Measurements from ENCODE around the gene C16orf78.

The C16orf78 gene

DNA sequence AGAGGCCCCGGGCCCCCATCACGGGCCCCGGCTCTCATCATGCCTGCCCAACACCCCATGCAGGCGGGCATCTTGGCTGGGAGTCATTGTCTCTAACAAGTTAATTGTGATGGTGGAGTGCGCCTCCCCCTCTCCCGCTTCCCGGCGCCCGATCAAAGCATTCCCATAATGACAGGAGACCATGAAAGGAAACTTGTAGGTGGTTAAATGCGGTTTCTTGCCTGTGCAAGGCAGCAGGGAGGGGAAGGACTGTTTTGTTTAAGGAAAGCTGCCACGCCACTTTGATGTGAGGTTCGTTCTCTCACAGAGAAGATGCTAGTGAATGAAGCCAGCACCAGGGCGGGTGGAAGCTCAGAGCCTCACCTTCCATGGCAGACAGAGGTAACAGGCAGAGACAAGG, 45.4 kb downstream of the C16orf78 start:
- TF ChIP-seq, protein P1, sequence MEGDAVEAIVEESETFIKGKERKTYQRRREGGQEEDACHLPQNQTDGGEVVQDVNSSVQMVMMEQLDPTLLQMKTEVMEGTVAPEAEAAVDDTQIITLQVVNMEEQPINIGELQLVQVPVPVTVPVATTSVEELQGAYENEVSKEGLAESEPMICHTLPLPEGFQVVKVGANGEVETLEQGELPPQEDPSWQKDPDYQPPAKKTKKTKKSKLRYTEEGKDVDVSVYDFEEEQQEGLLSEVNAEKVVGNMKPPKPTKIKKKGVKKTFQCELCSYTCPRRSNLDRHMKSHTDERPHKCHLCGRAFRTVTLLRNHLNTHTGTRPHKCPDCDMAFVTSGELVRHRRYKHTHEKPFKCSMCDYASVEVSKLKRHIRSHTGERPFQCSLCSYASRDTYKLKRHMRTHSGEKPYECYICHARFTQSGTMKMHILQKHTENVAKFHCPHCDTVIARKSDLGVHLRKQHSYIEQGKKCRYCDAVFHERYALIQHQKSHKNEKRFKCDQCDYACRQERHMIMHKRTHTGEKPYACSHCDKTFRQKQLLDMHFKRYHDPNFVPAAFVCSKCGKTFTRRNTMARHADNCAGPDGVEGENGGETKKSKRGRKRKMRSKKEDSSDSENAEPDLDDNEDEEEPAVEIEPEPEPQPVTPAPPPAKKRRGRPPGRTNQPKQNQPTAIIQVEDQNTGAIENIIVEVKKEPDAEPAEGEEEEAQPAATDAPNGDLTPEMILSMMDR (IDR thresholded peaks at IDR 0.05; ENCODE audit: control insufficient read depth, insufficient read depth, low read depth, low read length, missing control alignments), result no peak
- no peak for DNase-seq (ENCODE audit: low read depth)
- H3K4me3 ChIP-seq (ENCODE audit: control insufficient read depth, low read depth, low read length), result no peak overlapping the region

DNA sequence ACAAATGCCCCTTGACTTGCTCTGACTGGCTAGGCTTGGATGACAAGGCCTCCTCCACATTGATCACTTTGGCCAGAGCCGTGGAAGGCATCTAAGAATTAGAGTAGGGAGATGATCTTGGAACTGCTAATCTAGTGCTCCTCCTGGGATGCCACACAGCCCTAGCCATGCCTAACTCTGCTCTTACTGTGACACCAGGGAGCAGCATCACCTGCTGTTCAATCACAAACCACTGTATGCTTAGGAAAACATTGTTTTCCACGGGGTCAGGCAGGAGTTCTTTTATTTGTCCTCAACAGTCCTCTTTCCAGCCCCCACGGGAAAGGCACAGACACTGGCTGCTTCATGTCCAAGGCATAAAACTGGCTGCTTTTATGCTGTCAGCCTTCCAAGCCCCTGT, 46.3 kb downstream of the C16orf78 start:
- H3K4me3 ChIP-seq (ENCODE audit: control insufficient read depth, low read depth, low read length), result no peak overlapping the region
- DNase-seq (ENCODE audit: low read depth), result no peak
- TF ChIP-seq, protein P1 (IDR thresholded peaks at IDR 0.05; ENCODE audit: control insufficient read depth, insufficient read depth, low read depth, low read length, missing control alignments), result no peak

DNA sequence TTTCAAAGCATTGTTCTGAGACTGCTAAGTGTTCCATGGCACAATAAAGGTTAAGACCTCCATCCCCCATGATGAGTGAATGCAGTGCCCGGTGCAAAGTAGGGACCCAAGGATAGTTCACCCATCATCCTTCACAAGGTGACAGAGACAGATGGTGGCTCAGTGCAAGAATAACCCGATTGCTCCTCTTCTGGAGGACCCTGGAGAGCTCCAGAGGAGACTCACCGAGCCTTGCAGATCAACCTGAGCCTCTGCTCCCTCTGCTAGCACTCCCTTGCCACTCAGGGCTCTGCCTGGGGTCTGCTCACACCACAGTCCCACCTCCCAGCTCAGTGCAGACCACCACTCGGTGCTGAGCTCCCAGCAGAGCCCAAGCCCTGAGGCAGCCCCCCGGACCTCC, 49.3 kb downstream of the C16orf78 start:
- TF ChIP-seq, protein P1 (IDR thresholded peaks at IDR 0.05; ENCODE audit: control insufficient read depth, insufficient read depth, low read depth, low read length, missing control alignments), result no peak
- no peak for DNase-seq (ENCODE audit: low read depth)
- H3K4me3 ChIP-seq (ENCODE audit: control insufficient read depth, low read depth, low read length), result no peak overlapping the region

DNA sequence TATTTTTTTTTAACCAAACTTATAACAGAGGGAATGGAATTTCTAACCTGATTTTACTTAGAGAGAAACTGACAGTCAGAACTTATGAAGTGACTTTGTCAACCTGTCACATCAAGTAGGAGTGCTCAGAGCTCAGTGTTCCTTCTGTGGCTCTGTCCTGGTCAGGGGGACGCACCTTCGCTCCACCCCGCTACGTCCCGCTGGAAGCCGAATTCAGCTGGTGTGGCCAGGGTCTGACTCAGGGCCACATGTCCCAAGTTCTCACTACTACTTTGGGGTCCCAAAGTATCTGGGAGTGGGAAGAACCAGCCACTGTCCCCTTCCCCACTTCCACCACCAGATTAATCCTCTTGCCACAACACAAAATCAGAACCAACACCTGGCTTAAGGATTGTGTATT, 51.4 kb downstream of the C16orf78 start:
- TF ChIP-seq, protein P1 (IDR thresholded peaks at IDR 0.05; ENCODE audit: control insufficient read depth, insufficient read depth, low read depth, low read length, missing control alignments), result no peak
- no peak overlapping the region for H3K4me3 ChIP-seq (ENCODE audit: control insufficient read depth, low read depth, low read length)
- DNase-seq (ENCODE audit: low read depth), result no peak

DNA sequence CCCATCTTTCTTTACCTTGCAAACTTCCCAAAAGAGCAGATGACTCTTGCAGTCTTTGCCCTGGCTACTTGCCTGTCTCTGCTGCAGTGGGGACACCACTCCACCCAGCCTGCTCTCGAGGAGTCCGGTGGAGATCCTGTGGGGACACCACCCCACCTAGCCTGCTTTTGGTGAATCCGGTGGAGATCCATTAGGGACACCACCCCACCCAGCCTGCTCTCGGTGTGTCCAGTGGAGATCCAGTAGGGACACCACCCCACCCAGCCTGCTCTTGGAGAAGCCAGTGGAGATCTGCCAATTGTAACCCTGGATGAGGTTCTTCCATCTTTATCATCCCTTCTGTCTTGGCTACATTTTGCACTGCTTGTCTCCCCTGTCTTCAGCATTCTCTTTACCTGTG, 54.2 kb downstream of the C16orf78 start:
- H3K4me3 ChIP-seq (ENCODE audit: control insufficient read depth, low read depth, low read length), result no peak overlapping the region
- TF ChIP-seq, protein P1 (IDR thresholded peaks at IDR 0.05; ENCODE audit: control insufficient read depth, insufficient read depth, low read depth, low read length, missing control alignments), result no peak
- DNase-seq (ENCODE audit: low read depth), result no peak

DNA sequence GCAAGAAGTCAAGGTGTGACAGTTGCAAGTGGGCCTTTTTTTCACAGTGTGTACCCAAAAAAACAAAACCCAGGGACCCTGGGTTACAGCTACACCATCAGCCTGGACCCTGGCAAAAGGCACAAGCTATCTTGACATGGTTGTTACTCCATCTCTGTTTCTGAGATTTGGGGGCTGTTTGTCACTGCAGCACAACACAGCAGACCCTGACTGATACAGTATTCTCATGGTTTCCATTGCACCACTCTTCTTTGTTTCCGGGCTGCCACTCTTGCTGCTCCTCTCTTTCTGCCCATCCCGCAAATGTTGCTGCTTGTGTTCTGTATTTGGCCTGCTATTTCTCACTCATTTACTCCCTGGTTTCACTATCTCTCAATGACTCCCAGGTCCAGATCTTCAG, 55.2 kb downstream of the C16orf78 start:
- H3K4me3 ChIP-seq (ENCODE audit: control insufficient read depth, low read depth, low read length), result no peak overlapping the region
- DNase-seq (ENCODE audit: low read depth), result no peak
- TF ChIP-seq, protein P1 (IDR thresholded peaks at IDR 0.05; ENCODE audit: control insufficient read depth, insufficient read depth, low read depth, low read length, missing control alignments), result no peak

DNA sequence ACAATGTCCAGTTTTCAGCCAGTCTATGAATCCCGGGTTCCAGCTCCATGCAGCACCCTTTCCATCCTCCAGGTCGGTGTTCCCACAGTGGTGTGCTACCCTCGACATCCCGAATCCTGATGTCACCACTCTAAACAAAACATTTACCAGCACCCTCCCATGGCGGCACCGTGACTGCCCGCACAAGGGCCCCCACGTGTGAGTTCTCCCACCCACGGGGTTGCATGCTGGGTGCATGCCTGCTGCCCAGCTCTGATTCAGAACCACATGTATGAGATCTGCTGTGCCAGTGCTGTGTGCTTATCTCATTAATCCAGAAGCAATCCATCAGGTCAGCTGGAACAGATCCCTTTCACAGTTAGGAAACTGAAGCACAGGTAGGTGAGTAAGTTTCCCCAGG, 57.4 kb downstream of the C16orf78 start:
- no peak for DNase-seq (ENCODE audit: low read depth)
- TF ChIP-seq, protein P1 (IDR thresholded peaks at IDR 0.05; ENCODE audit: control insufficient read depth, insufficient read depth, low read depth, low read length, missing control alignments), result no peak

More for the DNA sequence above, 57.4 kb downstream of the C16orf78 start:
- H3K4me3 ChIP-seq (ENCODE audit: control insufficient read depth, low read depth, low read length), result no peak overlapping the region
